H1 (cell line): ENCODE results near the gene ARAP2. TPM values are rescaled to one million over a fixed set of nuclear protein-coding genes. Genes with fewer than 3 reads are reported as not detected.

Experiments used
- ASH2L ChIP-seq: fragments of 200-600, 300-600 bp; sonication (generic); IDR thresholded peaks from one replicate; pipeline ENCODE4 v1.7.1; 2017; ENCODE audit warnings: low read length
- ATF3 ChIP-seq: IDR thresholded peaks from 2 replicates; pipeline ENCODE4 v1.6.1; 2011; ENCODE audit warnings: low read depth, mild to moderate bottlenecking, low read length; ENCODE audit not compliant: insufficient read depth
- CBX8 ChIP-seq: fragments of 300-800, 300-1000 bp; sonication (generic); IDR thresholded peaks from 2 replicates; pipeline ENCODE4 v1.7.1; 2016; ENCODE audit warnings: low read depth, low read length, borderline replicate concordance
- CEBPB ChIP-seq: IDR thresholded peaks from 2 replicates; pipeline ENCODE4 v1.6.1; 2012; ENCODE audit warnings: low read depth, low read length
- CHD7 ChIP-seq: fragments of 300-600 bp; sonication (generic); IDR thresholded peaks from 2 replicates; pipeline ENCODE4 v1.7.1; 2012; ENCODE audit warnings: low read length, moderate library complexity, mild to moderate bottlenecking, inconsistent platforms; ENCODE audit not compliant: insufficient replicate concordance
- JUND ChIP-seq: IDR thresholded peaks from 2 replicates; pipeline ENCODE4 v1.6.1; 2011; ENCODE audit warnings: mild to moderate bottlenecking, improper control_type of control experiment, low read length
- RBBP5 ChIP-seq: IDR thresholded peaks from 2 replicates; pipeline ENCODE4 v1.7.1; 2012; ENCODE audit warnings: low read depth, mild to moderate bottlenecking, inconsistent platforms, low read length, moderate library complexity, borderline replicate concordance
- SP4 ChIP-seq: IDR thresholded peaks from 2 replicates; pipeline ENCODE4 v1.6.1; 2012; ENCODE audit warnings: low read length, inconsistent platforms
- SUZ12 ChIP-seq: fragments of 200-600 bp; sonication (generic); IDR thresholded peaks from 2 replicates; pipeline ENCODE4 v1.6.1; 2012; ENCODE audit warnings: mild to moderate bottlenecking, inconsistent platforms, low read length, moderate library complexity, mixed read lengths
- polyA plus RNA-seq, 7 experiments: library from polyadenylated mRNA; depleted of rRNA in 3 of 7; stranded (reverse) in 5 of 7; unstranded in 2 of 7; fragments of >200 nt in 5 of 7; fragments of 200-250 nt in 2 of 7; gene quantifications; 1 replicate in 5 of 7; 2 replicates in 1 of 7; 4 replicates in 1 of 7; pipeline versions ENCODE4 v1.2.1 to v1.2.3, GENCODE V29; 2011 to 2013; ENCODE audit warnings: missing spikeins in 2 of 7, mixed read lengths in 2 of 7
- total RNA-seq: library from RNA; stranded (reverse); fragmentation: NEBNext Ultra II Directional; extraction: Animal tissue kit (Norgen Biotek cat#: 25700); gene quantifications from 2 replicates; pipeline ENCODE4 v1.2.1, GENCODE V29; 2021

ARAP2 gene
- total and polyA plus RNA-seq, 2 of the 8 experiments (the other 6 are each of a cell fraction or from before 2014, with no cell fraction given), result 0.15 to 2.3 TPM

DNA sequence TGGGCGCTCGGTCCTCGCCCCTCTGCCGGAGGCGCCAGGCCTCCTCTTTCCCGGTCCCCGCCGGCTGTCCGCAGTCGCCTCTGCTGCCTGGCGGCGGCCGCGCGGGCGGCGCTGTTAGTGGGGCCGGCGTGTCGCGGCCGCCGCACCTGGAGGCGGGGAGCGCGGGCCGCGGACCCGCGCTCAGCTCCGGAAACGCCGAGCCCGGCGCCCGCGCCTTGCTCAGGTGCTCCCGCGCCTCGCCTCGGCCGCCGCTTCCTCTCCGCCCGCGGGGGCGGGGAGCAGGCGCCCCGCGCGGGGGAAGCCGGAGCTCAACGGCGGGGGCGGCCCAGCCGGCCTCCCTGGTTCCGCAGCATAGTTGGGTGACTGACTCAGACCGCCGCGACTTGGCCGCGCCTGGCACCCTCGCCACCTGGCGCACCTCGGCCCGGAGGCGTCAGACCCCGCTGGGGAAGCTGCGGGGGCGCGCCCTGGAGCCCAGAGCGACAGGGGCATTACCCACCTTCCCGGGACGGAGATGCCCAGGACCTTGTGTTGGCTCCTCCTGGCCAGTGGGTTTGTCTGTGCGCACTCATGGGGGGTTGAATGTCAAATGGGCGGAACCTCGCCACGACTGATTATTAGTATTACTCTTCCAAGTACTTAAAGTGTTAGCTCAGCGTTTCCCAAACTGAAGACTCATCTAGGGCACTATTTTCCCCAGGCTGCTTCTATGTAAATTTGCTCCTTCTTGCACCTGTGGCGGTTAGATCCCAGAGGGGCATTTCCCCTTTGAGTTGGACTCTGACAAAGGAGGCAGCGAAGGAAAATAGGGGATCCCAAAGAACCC lies at the start of gene ARAP2 (continued):
- TF ChIP-seq CBX8, result no peak
- TF ChIP-seq RBBP5, result peak; percentile 40
- TF ChIP-seq CEBPB, result no peak
- no peak for TF ChIP-seq JUND
- TF ChIP-seq ATF3, result no peak
- TF ChIP-seq SP4, result no peak
- no peak for TF ChIP-seq CHD7
- TF ChIP-seq SUZ12, result peak; percentile 38; the same call in 1 of the 2 replicates
- no peak for TF ChIP-seq ASH2L
- TF ChIP-seq, all 59 proteins: peak for 10
